ENCODE data around the gene GDF9. TPM values are rescaled to one million over a fixed set of nuclear protein-coding genes. Genes with fewer than 3 reads are reported as not detected.

Gene GDF9
- total RNA-seq, 1 donor: 0.18 TPM

DNA sequence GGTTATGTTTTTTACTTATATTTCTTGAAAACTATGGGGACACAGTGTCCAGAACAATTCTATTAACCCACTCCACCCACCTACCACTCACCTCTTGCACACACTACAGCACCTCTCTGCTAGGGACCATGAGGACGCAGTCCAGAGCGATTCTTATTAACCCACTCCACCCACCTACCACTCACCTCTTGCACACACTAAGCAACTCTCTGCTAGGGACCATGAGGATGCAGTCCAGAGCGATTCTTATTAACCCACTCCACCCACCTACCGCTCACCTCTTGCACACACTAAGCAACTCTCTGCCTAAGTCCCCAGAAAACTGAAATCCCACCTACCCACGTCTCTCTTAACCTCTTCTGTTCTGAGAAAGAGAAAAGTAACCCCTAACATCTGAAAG, 33.7 kb downstream of the GDF9 start:
- no peak for TF ChIP-seq CTCF (IDR thresholded peaks at IDR 0.05; ENCODE audit: insufficient read depth, low read length)
- no peak overlapping the region for H3K4me3 ChIP-seq (ENCODE audit: low read depth, low read length)
- DNase-seq (ENCODE audit: low read depth): no peak

DNA sequence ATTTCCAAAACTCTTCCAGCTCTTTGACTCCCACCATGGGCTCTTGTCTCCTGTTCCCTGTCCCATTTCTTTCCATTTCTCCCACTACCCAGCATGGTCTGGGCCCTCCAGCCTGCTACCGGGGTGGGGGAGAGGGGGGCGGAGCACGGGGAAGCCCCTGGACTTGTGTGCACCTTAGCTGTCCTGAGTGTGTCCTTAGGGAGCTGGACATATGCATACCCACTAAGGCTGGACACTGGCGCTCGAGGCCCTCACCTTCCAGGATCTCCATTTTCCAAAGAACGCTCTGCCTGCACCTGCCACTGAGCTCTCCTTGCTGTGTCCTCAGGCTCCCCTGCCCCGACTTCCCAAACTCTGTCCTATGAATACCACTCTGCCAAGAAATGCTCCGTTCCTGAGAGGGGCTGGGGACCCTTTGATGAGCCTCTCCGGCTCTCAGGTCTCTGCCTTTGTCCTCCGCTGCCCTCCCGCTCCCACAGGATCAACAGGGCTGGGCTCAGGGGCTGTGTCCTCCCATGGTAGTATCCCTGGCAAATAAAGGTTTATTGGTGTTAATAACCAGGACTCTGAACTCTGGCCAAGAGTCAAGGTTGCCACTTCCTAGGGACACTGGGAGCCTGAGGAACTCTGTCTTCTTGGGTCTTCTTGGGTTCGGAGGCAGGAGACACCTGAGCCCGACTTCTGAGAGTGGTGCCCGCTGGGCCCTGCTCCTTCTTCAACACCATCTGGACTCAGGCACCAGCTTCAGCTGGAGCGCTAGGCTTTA, 35.0 kb downstream of the GDF9 start:
- H3K4me3 ChIP-seq (ENCODE audit: low read depth, low read length): peak overlapping the region; percentile 73
- DNase-seq (ENCODE audit: low read depth): no peak
- no peak for TF ChIP-seq CTCF (IDR thresholded peaks at IDR 0.05; ENCODE audit: insufficient read depth, low read length)

- peak; percentile 25 for DNase-seq (ENCODE audit: low read depth)
- TF ChIP-seq CTCF (IDR thresholded peaks at IDR 0.05; ENCODE audit: insufficient read depth, low read length): no peak
- peak within 1 kb of the TSS; percentile 73 for H3K4me3 ChIP-seq (ENCODE audit: low read depth, low read length)
These were observed 35.7 kb downstream of the GDF9 start, which contains the start of gene SHROOM1 for GRCh38 chr5:132830436-132831094. Gene SHROOM1, minus strand, starts transcription at chr5:132830647. Its CDS starts 4,507 bp downstream, at chr5:132826140.

GRCh38 chr5:132829742-132830435, 36.4 kb downstream of the GDF9 start:
- peak; percentile 93 for TF ChIP-seq CTCF (IDR thresholded peaks at IDR 0.05; ENCODE audit: insufficient read depth, low read length)
- DNase-seq (ENCODE audit: low read depth): peak; percentile 59
- peak overlapping the region; percentile 73 for H3K4me3 ChIP-seq (ENCODE audit: low read depth, low read length)

DNA sequence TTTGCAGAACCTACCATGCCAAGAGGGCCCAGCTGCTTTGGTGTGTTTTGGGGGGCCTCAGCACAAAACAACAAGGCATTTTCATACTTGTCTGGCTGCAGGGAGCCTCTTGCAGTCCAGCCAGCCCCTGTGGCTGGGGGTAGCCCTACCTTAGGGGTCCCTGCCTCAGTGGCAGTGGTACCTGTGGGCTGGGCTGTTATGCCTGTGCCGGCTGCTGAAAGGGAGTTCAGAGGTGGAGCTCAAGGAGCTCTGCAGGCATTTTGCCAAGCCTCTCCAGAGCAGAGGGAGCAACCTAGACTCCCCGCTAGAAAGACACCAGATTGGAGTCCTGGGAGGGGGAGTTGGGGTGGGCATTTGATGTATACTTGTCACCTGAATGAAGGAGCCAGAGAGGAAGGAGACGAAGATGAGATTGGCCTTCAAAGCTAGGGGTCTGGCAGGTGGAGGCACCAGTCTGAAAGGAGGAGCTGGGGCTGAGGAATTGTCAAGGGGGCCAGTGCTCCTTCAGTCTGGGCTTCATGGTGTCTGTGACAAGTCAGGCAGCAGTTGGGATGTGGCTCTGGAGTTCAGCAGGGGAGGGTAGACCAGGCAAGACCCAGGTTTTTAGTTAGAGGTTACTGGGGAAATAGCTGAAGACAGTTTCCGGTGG, 37.3 kb downstream of the GDF9 start:
- peak overlapping the region; percentile 1 for H3K4me3 ChIP-seq (ENCODE audit: low read depth, low read length)
- DNase-seq (ENCODE audit: low read depth): no peak
- no peak for TF ChIP-seq CTCF (IDR thresholded peaks at IDR 0.05; ENCODE audit: insufficient read depth, low read length)

- no peak overlapping the region for H3K4me3 ChIP-seq (ENCODE audit: low read depth, low read length)
- DNase-seq (ENCODE audit: low read depth): no peak
- no peak for TF ChIP-seq CTCF (IDR thresholded peaks at IDR 0.05; ENCODE audit: insufficient read depth, low read length)
These were observed 38.2 kb downstream of the GDF9 start for GRCh38 chr5:132827943-132828673.
